NCI-H1048 (cell line): ENCODE data around the gene ETFB.

Experiments
- DNase-seq: peaks from one replicate; lab custom pipeline; 2025; lab: John Stamatoyannopoulos, UW

Gene ETFB

GRCh38 chr19:51372649-51373504 is 6.7 kb upstream of the ETFB start, which contains the start of gene NKG7:
Gene NKG7 (minus strand): TSS chr19:51372654. CDS start chr19:51372535, 119 bp downstream.
- no peak for DNase-seq

- DNase-seq: no peak
These were observed 5.9 kb upstream of the ETFB start for GRCh38 chr19:51372021-51372648.

GRCh38 chr19:51371186-51371690 is 5.0 kb upstream of the ETFB start:
- DNase-seq: no peak

GRCh38 chr19:51370230-51370629 is 4.0 kb upstream of the ETFB start:
- no peak for DNase-seq

GRCh38 chr19:51368366-51369282 is 2.4 kb upstream of the ETFB start, which contains the start of gene CLDND2:
Gene CLDND2 (minus strand): TSS chr19:51369003. CDS start chr19:51368577, 426 bp downstream.
- DNase-seq: no peak

GRCh38 chr19:51367565-51368365 is 1.6 kb upstream of the ETFB start:
- peak; percentile 83 for DNase-seq

GRCh38 chr19:51367255-51367564 is 1.0 kb upstream of the ETFB start:
- no peak for DNase-seq

- peak; percentile 82 for DNase-seq
These were observed 434 bp upstream of the ETFB start for GRCh38 chr19:51366389-51367254.

GRCh38 chr19:51365211-51365964 is 800 bp downstream of the ETFB start:
- no peak for DNase-seq

- DNase-seq: no peak
These were observed 1.7 kb downstream of the ETFB start for GRCh38 chr19:51364200-51365106.

GRCh38 chr19:51361239-51361638 is 4.9 kb downstream of the ETFB start:
- no peak for DNase-seq

GRCh38 chr19:51359294-51359693 is 6.9 kb downstream of the ETFB start:
- no peak for DNase-seq

GRCh38 chr19:51357952-51358351 is 8.2 kb downstream of the ETFB start:
- DNase-seq: no peak

- DNase-seq: no peak
These were observed 9.9 kb downstream of the ETFB start for GRCh38 chr19:51356159-51356801.

GRCh38 chr19:51354742-51355148 is 11.4 kb downstream of the ETFB start:
- no peak for DNase-seq

- no peak for DNase-seq
These were observed 12.0 kb downstream of the ETFB start for GRCh38 chr19:51354103-51354741.

- no peak for DNase-seq
These were observed 13.3 kb downstream of the ETFB start for GRCh38 chr19:51352783-51353360.
